ENCODE measurements around the gene RASGRF1.

DNA sequence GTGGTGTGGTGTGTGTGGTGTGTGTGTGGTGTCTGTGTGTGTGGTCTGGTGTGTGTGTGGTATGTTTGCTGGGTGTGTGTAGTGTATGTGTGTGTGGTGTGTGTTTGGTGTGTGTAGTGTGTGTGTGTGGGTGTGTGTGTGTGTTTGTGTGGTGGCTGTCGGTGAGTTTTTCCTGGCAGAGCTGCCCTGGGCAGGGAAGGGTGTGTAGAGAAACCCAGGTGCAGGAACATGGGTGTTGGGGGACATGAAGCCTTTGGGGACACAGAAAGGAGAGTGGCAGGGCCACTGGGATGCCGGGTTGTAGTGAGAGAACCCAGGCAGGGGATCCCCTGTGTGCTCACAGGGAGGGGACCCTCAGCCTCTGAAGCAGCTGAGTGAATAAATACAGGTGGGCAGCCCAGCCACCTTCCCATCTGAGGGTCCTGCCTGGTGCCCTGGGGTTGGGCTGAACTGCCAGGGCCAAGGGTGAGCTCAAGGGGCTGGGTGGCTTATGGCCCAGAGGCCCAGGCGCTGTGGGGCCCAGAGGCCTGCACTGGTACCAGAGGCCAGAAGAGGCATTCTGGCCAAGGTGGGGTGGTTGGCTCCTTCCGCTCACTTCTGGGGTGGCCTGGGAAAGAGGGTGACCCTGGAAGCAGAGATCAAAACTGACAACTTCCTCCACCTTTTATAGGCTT is 97.2 kb downstream of the RASGRF1 start:
- TF ChIP-seq CTCF (IDR thresholded peaks at IDR 0.05; ENCODE audit: low read depth, low read length), result no peak
- no peak for TF ChIP-seq EZH2phosphoT487 (IDR thresholded peaks at IDR 0.05; ENCODE audit: low read depth)

Measured in OCI-LY3 (cell line).